ENCODE data around the gene ERF.

The ERF gene

DNA sequence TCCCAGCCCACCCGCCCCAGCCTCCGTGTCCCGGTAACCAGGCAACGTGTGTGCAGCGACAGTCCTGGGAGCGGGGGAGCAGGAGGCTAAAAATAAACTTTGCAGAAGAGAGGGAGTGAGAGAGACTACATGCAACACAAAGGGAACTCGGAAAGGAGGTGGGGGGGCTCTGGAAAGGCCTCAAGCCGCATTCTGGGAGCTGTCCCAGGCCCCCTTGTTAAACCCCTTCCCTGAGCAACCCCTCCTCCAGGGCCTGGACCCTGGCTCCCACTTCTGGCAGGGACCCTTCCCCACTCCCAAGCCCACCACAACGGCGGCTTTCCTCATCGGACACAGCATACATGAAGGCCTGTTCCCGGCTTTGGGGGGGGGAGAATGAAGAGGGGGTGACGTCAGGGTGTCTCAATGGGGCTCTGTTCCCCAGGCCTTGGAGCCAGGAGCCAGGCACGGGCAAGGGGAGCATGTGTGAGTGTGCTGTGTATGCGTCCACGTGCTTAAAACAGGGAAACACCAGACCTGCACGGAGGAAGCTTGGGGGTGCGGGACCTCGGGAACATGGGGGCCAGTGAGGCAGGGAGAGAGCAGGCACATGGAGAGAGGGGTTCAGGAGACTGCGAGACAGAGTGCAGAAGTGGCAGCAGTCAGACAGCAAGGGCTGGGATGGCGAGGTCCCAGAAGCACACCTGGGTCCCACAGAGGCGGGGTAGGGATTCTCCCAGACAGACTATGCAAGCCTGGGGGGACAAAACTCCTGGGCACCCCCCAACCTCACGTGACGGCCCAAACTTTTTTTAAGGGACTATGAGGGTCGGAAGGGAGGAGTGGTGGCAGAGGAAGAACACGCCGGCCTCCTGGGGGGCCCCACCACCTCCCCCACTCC, 2.3 kb downstream of the ERF start:
- no peak for DNase-seq

DNA sequence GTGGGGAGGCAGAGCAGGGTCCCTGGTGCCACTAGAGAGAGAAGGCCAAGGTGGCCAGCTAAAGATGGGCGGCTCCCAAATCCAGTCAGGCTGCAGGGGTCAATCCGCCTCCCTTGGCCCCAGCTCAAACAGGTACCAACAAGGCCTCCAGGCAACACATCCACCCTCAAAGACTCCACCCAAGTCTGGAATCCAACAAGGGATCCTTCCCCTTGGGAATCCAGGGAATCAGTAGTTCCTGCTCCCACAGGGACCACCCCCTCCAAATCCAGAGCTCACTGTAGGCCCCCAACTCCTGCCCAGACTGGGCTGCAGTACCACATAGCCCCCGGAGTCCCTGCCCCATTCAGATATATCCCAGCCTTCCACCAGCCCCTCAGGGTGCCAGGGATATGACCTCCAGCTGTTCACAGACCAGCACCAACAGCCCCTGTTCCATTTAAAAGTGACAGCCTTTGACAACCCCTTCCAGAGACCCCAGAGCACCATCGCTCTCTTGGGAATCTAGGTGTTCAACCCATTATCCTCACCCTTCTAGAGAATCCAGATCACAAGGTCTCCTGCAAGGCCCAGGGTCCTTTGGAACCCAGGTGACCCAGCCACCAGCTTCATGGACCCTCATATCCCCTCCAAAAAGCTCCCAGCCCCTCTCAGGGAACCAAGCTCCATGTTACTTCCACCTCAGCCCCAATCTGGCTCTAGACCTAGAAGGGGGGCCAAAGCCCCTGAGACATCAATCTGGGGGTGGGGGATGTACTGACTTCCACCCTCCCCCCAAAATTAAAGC, 3.2 kb downstream of the ERF start:
- DNase-seq: no peak

DNA sequence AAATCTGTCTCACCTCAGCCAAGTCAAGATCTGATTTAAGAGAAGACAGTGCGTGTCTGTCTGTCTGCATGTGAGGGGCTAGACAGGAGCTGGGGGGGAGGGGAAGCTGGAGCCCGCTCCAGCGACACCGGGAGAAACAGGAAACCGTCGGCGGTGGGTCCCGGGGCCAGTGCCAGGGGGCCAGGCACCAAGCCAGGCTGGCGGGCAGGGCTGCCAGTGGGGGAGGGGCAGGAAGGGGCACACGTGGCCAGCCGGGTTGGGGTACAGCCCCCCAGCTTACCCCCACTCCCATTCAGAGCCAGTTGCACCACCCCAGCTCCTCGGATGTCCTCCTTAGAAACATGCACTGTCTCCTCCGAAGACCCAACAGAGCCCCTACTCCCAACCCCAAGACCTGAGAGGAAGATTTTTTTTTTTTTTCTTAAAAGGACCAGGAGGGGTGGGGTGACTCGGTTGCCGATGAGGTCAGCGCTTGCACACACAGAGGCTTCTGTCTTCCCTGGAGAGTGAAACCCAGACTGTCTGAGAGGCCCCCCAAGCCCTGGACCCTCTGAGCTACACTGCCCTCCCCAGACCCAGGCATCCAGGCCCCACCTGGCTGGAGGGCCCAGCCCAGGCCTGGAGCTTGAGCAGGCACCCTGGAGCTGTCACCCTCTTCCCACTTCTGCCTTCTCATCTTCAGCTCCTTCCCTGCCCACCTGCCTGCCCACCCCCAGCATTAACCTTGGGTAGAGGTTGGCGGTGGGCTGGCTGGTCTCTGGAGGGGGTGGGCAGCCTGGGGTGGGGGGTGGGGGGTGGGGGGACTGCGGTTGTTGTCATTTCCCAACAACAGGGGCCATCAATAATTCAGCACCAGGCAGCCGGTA, 4.0 kb downstream of the ERF start:
- no peak for DNase-seq

DNA sequence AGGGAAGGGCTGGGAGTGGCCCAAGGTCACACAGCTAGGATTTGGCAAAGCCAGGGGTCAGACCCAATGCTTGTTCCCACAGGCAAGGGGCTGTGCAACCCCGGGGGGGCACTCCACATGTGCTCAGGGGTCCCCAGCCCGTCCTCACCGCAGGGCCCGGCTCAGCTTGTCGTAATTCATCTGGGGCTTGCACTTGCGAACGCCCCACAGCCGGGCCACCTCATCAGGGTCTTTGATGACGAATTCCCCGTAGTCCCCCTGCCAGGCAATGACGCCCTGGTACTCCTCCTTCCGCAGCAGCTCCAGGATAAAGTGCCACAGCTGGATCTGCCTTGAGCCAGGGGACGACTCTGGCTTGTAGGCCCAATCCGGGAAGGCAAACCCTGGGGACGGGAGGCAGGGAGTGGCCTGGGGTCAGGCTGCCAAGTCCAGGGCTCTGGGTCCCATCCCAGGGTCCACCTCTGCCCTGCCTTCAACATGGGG, 4.7 kb downstream of the ERF start:
- DNase-seq: no peak

DNA sequence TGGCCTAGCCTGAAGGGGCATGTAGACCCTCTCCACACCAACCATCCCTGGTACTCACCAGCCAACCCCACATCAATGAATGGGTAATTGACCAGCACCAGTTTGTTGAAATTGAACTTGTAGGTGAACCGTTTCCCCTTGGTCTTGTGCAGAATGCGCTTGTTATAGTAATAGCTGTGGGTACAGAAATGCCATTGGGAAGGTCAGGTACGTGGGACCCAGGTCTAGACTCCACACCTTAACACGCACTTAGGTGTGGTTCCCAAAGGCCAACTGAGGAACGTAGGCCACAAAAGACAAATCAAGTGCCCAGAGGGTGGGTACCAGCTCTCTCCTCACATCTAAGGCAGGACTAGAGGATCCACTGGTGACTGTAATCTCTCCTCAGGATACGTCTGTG, 5.2 kb downstream of the ERF start:
- no peak for DNase-seq

DNA sequence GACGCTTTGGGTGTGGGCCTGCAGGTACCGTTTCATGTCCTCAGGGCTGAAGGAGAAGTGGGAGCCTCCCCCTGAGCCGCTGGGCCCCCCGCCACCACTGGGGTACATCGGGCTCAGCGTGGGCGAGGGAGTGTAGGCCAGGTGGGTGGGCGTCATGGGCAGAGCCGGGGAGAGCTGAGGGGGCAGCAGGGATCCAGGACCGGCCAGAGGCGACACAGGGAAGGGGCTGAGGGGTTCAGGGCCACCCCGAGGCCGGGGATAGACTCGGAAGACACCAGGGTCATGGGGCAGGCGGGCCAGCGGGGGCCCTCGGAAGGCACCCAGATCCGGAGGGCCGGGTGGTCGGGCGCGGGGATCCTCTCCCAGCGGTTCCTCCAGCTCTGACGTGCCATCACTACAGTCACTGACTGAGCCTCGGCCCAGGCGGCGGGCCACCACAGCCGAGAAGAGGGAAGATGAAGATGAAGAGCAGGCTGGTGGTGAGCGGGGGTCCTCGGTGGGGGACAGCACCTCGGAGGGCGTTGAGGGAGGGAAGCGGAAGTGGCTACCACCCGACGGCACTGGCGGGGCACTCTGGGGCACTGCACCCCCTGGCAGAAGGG, 5.7 kb downstream of the ERF start:
- DNase-seq: no peak

DNA sequence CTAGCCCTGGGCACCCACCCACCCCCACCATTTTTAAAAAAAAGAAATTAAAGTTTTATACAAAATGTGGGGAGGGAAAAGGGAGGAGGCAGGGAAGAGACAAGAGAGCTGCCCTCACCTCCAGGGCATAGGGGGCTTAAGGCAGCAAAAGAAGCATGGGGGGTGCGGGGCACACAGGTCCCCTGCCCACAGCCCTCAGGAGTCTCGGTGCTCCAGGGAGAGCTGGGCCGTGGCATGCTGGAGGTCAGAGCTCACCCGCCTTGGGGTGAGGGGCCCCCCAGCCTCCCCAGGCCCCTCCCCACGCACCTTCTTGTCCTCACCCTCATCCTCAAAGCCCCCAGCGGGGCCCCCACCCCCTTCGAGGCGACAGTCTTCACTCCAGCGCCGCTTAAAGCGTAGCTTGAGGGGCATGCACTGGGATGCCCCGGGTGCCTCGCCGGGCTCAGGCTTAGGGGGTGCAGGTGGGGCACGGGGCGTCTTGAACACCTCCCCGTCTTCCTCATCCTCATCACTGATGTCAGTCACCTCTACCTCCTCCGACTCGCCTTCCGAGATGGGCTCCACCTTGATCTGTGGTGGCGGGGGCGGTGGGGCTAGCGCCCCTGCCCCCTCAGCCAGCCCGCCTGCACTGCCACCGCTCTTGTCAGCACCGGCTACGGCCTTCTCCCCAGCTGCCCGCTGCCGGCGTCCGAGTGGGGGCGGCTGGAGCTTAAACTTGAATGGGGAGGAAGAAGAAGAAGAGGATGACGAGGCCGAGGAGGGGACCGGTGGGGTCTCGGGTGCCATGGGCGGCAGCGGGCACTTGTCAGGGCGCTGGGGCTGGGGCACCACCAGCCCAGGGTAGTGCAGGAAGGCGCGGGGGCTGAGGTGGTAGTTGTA, 6.4 kb downstream of the ERF start:
- no peak for DNase-seq

DNA sequence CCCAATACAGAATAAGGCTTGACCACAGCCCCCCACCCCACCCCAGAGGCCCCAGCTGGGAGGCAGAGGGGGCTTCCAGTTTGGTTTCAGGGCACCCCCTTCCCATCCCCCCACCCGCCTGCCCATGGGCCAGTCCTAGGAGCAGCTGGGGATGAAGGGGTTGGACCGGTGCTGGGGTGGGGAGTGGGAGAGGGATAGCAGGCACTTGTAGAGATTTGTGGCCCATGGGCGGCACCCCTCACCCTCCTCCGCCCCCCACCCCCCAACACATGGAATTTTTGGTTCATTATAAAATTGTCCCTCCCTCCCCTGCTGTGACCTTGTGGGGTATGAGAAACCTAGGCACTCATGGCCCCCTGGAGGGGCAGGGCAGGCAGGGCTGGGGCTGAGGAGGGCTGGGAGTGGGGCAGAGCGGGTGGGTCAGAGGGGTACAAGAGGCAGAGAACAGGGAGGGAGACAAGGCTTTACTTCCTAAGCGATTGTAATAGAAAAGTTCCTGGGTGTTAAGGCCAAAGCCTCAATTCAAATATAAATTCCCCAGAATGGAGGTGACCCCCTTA, 7.2 kb downstream of the ERF start:
- DNase-seq: no peak

DNA sequence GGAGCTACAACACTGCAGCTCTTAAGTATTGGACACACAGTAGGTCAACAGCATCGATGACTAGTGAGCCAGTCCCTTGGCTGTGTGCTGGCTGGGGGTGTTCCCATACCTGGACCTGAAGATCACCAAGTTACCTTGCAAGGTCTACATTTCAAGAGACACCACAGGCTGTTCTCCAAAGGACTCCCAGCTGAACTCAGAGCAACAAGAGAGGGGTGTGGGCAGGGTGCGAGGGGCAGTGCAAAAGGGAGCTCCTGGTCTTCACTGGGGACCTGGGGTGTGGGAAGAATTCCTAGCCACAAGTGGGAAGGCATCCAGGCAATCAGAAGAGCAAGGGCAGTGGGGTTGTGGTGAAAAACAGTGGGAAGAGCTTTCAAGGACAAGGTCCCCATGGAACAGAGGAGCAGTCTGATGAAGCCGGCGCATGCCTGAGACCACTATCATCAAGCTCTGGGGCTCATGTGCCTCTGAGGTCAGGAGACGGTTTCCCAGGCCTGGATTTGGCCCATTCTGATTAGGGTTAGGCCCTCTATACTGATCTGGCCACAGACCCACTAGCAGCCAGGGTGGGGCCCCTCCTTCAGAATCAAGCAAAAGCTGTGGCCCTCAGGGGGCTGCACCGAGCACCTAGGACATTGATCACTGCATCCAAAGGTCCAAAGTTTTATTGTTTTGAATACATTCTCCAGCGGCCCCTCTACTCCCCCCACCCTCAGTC, 7.8 kb downstream of the ERF start:
- DNase-seq: no peak

DNA sequence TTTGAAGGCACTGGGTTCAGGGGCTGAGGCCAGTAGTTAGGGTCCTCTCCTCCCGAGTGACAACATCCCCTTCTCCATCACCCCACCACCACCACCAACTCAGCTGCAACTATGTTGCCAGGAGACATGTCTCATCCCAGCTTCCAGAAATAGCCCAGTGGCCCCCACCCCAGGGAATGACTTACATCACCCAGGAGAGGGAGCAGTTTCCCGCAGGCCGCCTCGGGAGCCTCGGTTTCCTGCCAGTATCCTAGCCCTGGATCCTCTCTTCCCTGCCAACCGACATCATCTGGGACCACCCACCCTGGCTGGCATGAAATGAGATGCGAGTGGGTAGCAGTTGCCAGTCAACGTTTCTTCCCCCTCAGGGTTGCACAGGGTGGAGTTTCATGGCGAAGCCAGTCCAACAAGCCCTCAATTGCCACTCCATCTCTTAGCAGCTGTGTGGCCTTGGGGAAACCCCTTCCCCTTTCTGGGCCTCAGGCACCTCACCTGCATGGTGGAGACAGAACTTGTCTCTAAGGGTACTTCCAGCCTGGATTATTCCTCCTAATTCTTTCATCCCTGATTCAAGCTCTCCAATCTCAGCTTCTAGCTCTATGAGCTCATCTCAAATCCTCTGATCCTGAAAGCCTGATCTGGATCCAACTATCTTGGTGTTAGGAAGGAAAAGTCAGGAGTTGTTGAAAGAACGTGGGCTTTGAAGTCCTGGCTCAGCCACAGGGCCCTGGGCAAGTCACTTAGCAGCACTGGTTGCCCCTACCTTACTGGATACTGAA, 8.6 kb downstream of the ERF start:
- DNase-seq: no peak

DNA sequence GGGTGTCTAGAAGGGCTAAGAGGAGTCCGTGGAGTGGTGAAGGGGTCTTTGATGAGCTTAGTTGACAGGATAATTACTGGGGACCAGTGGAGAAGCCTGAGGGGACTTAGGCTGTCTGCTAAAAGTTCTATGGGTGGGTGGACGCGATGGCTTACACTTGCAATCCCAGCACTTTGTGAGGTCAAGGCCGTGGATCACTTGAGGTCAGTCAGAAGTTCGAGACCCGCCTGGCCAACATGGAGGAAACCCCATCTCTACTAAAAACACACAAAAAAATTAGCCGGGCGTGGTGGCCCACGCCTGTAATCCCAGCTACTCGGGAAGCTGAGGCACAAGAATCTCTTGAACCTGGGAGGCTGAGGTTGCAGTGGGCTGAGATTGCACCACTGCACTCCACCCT, 9.7 kb downstream of the ERF start:
- no peak for DNase-seq

DNA sequence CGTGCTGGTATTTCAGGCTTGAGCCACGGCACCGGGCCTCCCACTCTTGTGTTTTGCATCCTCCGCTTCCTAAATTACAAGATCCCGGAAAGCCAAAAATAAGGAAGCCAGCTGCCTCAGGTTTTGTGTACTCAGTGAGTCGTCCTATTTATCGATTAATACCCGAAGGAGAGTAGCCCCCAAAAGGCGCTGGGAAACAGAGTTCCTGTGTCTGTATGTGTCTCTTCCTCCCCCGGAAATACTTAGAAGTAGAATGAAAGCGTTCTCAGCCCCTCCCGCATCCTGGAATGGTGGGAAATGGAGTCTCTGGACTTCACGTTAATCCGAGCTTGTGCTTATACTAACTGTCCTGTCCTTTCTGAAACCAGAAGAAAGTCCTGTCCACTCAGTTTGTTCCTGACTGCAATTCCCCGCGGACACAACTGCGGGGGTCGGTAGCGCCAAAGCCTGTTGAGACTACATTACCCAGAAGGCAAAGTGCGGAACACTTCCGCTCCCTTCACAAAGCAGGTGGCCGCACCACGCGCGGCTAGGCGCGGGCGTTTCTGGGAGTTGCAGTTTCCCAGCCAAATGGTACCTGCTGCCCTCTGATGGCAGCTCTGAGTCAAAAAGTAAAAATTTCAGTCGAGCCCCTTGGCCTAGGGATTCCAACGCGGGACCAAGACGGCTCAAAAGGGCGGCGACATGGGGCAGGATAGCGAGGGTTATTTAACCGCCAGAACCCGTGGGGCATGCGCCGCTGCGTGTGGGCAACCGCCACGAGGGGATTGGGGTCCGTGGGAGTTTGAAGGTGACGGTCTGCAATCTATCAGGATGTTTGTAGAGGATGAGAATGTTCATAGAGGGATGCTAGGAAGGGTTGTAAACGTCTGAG, 10.3 kb downstream of the ERF start:
- DNase-seq: peak; percentile 94

DNA sequence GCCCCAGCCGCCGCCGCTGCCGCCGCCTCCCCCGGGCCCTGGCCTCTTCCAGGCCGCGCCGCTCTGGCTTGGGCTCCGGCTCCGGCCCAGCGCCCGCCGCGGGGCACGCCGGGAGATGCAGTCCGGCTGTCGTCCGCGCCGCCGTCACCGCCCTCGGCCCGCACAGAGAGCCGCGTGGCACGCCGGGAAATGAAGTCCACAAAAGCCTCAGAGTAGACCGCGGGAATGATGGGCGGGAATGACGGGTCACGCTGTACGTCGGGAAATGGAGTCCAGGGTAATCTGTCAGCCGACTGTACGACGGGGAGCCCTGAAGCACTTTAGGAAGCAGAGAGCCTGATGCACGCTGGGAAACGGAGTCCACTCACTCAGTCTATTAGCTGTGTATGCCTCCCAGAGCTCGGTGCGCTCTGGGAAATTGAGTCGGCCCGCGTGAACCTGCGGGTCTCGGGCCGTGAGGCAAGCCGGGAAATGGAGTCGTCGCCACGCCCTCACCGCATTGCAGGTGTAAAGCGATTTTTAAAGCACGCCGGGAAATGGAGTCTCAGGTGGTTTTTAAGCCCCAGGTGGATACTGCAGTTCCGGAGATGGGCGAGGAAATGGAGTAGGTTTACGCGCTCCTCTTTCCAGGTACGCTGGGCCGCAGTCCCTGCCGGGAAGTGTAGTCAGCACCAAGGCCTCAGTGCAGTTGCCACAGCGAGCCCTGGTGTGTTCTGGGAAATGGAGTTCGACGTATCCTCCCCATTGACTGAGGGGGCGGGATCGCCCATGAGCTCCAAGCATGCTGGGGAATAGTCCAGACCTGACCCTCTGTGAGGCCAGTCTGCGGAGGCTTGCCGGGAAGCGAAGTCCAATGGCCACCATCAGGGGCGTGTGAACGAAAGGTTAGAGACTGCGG, 12.2 kb downstream of the ERF start, which contains the start of gene GSK3A:
Gene GSK3A (minus strand): TSS at position 91 of the 898 bp plus-strand sequence. CDS start 137 bp downstream, outside the sequence.
- DNase-seq: peak; percentile 97

DNA sequence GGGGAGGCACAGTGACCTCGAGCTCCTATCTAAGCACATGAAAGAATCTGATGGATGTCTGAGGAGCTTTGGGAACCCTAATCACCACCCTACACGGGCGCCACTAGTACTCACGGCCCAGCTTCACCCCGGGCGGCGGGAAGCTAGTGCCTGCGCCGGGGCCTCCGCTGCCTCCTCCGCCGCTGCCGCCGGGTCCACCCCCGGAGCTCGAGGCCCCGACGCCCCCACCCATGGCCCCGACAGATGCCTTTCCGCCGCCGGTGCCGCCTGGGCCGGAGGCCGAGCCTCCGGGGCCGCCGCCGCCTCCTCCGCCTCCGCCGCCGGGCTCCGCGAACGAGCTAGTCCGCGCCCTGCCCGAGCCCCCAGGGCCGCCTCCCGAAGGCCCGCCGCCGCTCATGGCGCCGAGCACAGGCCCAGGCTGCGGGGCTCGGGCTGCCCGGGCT, 12.8 kb downstream of the ERF start:
- DNase-seq: peak; percentile 48

DNA sequence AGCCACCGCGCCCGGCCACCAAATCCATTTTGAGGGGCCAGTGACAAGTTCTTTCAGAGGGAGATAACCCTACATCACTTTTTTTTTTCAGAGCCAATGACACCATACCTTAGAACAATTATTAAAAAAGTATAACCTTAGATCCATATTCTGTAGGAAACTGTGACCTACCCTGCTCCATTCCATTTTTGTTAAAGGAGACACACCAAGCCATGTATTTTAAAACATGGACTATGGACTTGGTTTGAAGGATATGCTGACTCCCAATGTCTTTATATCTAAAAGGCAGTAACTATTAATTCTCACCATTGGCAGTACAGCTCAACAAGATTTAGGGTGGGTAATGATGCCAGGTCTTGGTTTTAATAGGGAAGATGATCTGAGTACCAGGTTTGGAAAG, 13.6 kb downstream of the ERF start:
- no peak for DNase-seq

DNA sequence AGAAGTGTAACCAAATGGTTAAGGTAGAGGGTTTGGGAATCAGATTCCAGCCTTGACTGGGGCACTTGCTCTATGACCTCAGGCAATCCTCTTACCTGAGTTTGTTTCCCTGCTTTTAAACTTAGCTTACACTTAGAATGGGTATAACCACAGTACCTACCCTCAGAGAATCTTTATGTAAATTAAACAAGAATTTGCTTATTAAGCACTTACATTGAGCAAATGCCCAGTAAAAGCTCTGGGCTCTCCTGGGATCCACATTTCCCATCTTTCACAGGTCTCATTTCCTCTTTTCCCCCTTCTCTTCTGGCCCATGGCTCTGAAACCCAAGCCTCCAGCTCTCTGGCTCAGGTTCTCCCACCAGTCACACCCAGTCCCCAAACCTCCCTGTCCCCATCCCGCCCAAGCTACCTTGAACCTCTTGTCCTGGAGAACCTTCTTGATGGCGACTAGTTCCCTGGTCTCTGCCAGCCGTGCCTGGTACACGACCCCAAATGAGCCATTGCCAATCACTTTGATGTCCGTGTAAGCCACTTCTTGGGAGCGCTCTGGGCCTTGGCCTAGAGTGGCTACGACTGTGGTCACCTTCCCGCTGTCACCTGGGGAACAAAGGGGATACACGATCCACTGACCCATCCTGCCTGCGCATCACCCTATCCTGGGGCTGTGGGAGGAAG, 15.2 kb downstream of the ERF start:
- DNase-seq: no peak

DNA sequence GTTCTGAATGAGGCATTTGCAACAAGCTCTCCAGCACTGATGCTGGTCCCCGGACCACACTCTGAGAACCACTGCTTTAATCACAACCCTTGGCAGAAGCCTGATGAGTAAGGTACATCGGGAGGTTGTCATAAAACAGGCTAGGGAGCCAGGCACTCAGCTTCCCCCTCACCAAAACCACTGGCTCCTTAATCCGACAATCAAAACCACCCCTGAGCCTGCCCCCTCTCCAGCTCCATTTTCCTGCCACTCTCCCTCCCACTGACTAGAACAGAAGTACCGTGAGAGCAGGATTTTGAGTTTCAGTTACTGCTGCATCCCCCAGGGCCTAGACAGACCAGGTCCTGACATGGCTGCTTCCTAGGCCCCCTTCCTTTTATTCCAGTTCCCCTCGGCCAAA, 19.7 kb downstream of the ERF start:
- DNase-seq: no peak
